GM12873 (cell line): ENCODE results near the gene UMPS.

Experiments
- TF ChIP-seq, protein P1 (sequence below): IDR thresholded peaks from 2 replicates; pipeline ENCODE4 v1.5.1; 2012; ENCODE audit warnings: low read depth, mild to moderate bottlenecking, moderate library complexity, low read length, control low read depth; ENCODE audit not compliant: insufficient read depth; ENCODE audit errors: missing control alignments

UMPS gene

DNA sequence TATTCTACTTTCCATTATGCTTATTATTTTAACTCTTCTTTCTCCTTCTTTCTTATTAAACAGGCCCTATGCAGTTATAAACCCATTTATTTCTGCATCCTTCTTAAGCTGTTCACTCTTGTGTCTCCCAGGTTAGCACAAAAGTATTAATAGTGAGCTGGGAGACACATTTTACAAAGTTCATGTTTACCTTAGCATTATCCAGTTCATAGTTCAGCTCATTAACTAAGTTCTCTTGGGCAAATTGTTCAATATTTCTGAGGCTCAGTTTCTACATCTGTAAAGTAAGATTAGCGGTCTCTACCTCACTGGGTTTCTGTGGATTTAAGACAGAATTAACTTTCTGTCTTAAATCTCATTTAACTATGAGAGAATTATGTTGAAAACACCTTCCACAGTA, 31.2 kb upstream of the UMPS start:
- TF ChIP-seq, protein P1, sequence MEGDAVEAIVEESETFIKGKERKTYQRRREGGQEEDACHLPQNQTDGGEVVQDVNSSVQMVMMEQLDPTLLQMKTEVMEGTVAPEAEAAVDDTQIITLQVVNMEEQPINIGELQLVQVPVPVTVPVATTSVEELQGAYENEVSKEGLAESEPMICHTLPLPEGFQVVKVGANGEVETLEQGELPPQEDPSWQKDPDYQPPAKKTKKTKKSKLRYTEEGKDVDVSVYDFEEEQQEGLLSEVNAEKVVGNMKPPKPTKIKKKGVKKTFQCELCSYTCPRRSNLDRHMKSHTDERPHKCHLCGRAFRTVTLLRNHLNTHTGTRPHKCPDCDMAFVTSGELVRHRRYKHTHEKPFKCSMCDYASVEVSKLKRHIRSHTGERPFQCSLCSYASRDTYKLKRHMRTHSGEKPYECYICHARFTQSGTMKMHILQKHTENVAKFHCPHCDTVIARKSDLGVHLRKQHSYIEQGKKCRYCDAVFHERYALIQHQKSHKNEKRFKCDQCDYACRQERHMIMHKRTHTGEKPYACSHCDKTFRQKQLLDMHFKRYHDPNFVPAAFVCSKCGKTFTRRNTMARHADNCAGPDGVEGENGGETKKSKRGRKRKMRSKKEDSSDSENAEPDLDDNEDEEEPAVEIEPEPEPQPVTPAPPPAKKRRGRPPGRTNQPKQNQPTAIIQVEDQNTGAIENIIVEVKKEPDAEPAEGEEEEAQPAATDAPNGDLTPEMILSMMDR: no peak

DNA sequence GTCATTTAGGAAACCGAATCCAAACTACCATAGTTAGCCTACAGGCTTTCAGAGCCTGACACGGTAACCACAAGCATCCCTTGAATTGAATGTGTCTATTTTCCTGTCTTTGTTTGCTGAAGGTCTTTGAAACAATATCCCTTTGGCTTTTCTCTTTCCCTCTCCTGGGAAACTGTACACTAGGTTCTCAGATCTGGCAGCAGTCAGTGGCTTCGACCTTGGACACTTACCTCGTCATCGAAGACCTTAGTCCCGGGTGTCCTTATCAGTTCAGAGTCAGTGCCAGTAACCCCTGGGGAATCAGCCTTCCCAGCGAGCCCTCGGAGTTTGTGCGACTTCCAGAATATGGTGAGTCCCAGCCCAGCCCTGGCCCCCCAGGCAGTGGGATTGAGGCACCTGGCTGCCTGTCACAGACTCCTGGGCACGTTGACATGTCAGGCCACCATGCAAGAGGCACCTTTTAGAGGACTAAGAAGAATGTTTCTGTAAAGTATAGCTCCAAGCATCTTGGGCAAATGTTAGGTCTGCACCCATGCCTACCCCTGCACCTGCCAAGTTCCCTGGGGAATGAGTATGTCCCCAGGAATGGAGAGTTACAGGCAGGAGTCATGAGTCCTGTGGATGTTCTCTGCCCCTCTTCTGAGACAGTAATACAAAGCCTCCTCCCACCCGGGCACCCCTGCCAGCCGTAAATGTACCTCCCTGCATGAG, 30.4 kb upstream of the UMPS start:
- TF ChIP-seq, protein P1: no peak

DNA sequence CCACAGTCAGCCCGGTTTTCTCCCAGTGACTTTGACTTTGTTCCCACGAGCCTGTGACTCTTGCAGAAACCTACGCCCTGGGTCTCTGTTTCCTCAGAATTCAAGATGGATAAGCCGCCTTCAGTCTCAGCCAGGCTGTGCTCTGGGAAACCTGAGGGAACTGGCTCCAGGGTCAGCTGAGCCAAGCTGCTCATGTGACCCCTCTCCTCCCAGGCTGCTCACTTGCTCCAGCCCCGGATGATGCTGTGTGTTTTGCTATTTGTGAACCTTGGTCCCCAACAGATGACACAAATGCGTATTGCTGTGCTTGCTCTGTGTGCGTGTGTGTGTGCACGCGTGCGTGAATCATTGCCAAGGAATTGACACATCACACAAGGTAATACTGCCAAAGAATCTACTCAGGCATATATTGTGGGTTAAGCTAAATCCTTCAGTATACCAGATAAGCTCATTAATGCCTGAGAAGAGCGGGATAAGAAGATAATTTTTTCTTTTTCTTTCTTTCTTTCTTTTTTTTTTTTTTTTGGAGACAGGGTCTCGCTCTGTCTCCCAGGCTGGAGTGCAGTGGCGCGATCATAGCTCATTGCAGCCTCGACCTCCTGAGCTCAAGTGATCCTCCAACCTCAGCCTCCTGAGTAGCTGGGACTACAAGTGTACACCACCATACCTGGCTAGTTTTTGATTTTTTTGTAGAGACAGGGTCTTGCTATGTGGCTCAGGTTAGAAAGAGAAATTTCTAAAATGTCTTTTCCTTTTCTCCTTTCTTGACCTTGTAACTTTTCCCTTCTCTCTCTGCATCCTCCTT, 29.2 kb upstream of the UMPS start:
- TF ChIP-seq, protein P1: no peak

DNA sequence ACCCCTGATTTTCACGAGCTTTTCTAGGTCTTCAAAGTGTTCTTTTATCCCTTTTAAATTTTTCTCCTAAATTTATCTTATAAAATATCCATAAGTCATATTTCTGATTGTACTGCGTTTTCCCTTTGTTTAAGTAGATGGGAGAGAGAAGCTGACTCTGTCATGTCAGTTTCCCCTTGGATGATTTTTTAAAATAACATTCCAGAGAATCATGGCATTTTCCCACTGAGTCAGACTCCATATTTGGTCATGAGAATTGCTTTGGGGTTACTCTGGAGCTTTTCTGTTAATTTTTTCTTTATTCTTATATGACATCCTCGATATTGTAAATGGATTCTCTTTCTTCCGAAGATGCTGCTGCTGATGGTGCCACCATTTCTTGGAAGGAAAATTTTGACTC, 28.6 kb upstream of the UMPS start:
- TF ChIP-seq, protein P1: no peak

DNA sequence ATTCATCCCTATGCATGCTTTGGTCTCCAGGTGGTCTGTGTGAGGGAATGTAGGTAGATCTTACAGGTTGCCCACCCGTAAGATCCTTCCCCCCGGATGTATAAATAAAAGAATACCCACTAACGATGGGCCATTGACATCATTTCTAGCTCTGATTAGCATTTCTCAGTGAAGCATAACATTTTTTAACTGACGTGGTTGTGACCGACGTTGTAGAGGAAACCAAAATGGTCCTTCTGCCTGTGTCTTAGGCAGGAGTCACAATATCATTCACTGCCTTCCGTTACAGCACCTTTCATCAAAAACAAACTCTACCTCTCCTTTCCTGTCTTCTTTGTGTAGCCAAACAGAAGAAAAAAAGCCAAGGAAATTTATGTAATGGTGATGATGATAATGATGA, 27.3 kb upstream of the UMPS start:
- TF ChIP-seq, protein P1: no peak

DNA sequence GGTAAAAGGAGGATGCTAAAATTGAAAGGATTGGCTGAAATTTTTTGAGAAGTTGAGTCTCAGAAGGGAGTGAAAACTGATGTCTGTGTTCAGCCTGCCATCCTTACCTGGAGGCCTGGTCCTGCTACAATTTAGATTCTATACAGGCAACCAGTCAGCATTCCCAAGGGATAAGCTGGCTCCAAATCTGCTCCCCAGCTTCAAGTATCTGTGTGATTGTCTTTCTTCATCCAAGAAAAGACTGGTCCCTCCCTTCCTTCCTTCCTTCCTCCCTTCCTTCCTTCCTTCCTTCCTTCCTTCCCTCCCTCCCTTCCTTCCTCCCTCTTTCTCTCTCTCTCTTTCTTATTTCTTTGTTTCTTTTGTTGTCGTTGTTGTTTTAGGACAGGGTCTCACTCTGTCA, 24.7 kb upstream of the UMPS start:
- TF ChIP-seq, protein P1: no peak

DNA sequence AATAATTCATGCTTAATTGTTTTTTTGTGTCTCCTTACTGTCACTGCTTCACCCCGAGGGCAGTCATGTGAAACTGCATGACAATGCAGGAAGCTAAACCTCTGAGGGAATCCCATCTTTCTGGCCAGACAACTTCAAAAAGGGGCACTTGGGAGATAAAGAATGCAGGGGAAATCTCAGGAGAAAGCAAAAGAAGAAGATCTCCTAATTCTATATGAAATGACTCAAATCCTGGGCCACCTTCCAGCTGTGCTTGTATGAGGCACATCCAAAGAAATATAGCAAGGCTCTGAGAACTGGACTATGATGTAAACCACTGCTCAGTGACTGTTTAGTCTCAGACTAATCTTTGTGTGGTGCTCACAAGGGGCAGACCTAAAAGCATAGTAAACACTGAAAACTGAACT, 22.6 kb upstream of the UMPS start:
- TF ChIP-seq, protein P1: no peak
